H1 (cell line): ENCODE measurements around the gene COL16A1. TPM values are rescaled to one million over a fixed set of nuclear protein-coding genes. Genes with fewer than 3 reads are reported as not detected.
A peak's percentile ranks its signal among the peaks of the same experiment; 100 is the strongest.

Source experiments
- CTCF ChIA-PET: fragments of 300-600 bp; sonication (Branson Sonifier 250); formaldehyde crosslinking; loops from one replicate; lab custom pipeline; 2021; ENCODE audit not compliant: partially characterized antibody; lab: Charles Lee
- POLR2A ChIA-PET: fragments of 300-600 bp; sonication (Branson Sonifier 250); formaldehyde crosslinking; loops from one replicate; lab custom pipeline; 2021; ENCODE audit warnings: inconsistent platforms; ENCODE audit not compliant: partially characterized antibody; lab: Charles Lee
- DNase-seq, 2 experiments: peaks; one replicate each; pipeline versions ENCODE4 v3.0.0 to v3.0.0-alpha.2; 2010 to 2022; ENCODE audit warnings: low spot score in 2 of 2, low read depth in 1 of 2, mixed read lengths in 1 of 2
- FAIRE-seq: peaks from 2 replicates; lab custom pipeline; 2011; peaks lifted over from hg19 to GRCh38; lab: Jason Lieb, UNC
- H2AFZ ChIP-seq: 2 replicates; pipeline ENCODE4 v1.8.1; 2012; ENCODE audit warnings: low read length, inconsistent platforms
- H2AK5ac ChIP-seq: 2 replicates; pipeline ENCODE4 v1.6.1; 2013; ENCODE audit warnings: low read depth, low read length
- H2BK120ac ChIP-seq: replicated peaks from 2 replicates; pipeline ENCODE3; 2013; ENCODE audit warnings: low read depth, low read length, inconsistent platforms
- H2BK12ac ChIP-seq: 2 replicates; pipeline ENCODE4 v1.6.1; 2013; ENCODE audit warnings: low read depth, low read length
- H2BK15ac ChIP-seq: 2 replicates; pipeline ENCODE4 v1.6.1; 2013; ENCODE audit warnings: low read length
- H2BK20ac ChIP-seq: 2 replicates; pipeline ENCODE4 v1.6.1; 2013; ENCODE audit warnings: low read length
- H2BK5ac ChIP-seq: 2 replicates; pipeline ENCODE4 v1.6.1; 2013; ENCODE audit warnings: low read depth, low read length
- H3K14ac ChIP-seq: 2 replicates; pipeline ENCODE4 v1.6.1; 2013; ENCODE audit warnings: inconsistent platforms; ENCODE audit not compliant: insufficient read length
- H3K18ac ChIP-seq: 2 replicates; pipeline ENCODE4 v1.6.1; 2013; ENCODE audit warnings: low read length; ENCODE audit errors: extremely low read depth
- H3K23ac ChIP-seq: 2 replicates; pipeline ENCODE4 v1.6.1; 2013; ENCODE audit warnings: inconsistent platforms; ENCODE audit not compliant: insufficient read length
- H3K23me2 ChIP-seq: 2 replicates; pipeline ENCODE4 v1.6.1; 2013; ENCODE audit warnings: low read depth, low read length
- H3K27ac ChIP-seq: 2 replicates; pipeline ENCODE4 v1.6.1; 2011; ENCODE audit warnings: low read depth, low read length, inconsistent platforms
- H3K27me3 ChIP-seq, 4 experiments: replicated peaks in 1 of 4; 1 replicate in 1 of 4; 2 replicates in 3 of 4; pipeline versions ENCODE4 v1.6.1 to v1.8.1; 2011 to 2013; ENCODE audit warnings: low read length in 3 of 4, mild to moderate bottlenecking in 3 of 4, inconsistent platforms in 2 of 4, mixed read lengths in 2 of 4, moderate library complexity in 1 of 4; ENCODE audit not compliant: control insufficient read depth in 3 of 4, insufficient read depth in 3 of 4; ENCODE audit errors: extremely low read depth in 1 of 4
- H3K36me3 ChIP-seq, 4 experiments: 2 replicates each; pipeline versions ENCODE4 v1.6.1 to v1.8.1; 2011 to 2013; ENCODE audit warnings: mild to moderate bottlenecking in 4 of 4, low read length in 3 of 4, moderate library complexity in 2 of 4, control low read depth in 1 of 4, inconsistent platforms in 1 of 4; ENCODE audit not compliant: insufficient read depth in 4 of 4, control insufficient read depth in 2 of 4
- H3K4ac ChIP-seq: replicated peaks from 2 replicates; pipeline ENCODE3; 2013; ENCODE audit warnings: low read length, low read depth, mixed read lengths, inconsistent platforms; ENCODE audit not compliant: insufficient read length
- H3K4me1 ChIP-seq, 4 experiments: replicated peaks in 1 of 4; 1 replicate in 1 of 4; 2 replicates in 3 of 4; pipeline versions ENCODE4 v1.6.1 to v1.8.1; 2011 to 2013; ENCODE audit warnings: low read length in 3 of 4, inconsistent platforms in 2 of 4, mixed read lengths in 1 of 4; ENCODE audit not compliant: insufficient read depth in 4 of 4, control insufficient read depth in 3 of 4
- H3K4me2 ChIP-seq, 2 experiments: 2 replicates each; pipeline versions ENCODE4 v1.6.1 to v1.8.1; 2011 to 2013; ENCODE audit warnings: low read depth in 2 of 2, low read length in 2 of 2, control low read depth in 1 of 2, inconsistent platforms in 1 of 2, mild to moderate bottlenecking in 1 of 2; ENCODE audit not compliant: insufficient read depth in 1 of 2
- H3K4me3 ChIP-seq, 4 experiments: fragments of 200-600, 300-600 bp in 1 of 4; sonication (generic), shearing (Covaris generic), sonication (Bioruptor Twin) in 1 of 4; 2 replicates each; pipeline versions ENCODE4 v1.5.1 to v1.8.1; 2011 to 2016; ENCODE audit warnings: low read length in 4 of 4, low read depth in 3 of 4, control low read depth in 2 of 4, inconsistent platforms in 2 of 4, mild to moderate bottlenecking in 2 of 4, mixed read lengths in 1 of 4, moderate library complexity in 1 of 4; ENCODE audit not compliant: insufficient read depth in 2 of 4; ENCODE audit errors: extremely low read depth in 1 of 4
- H3K56ac ChIP-seq: replicated peaks from 2 replicates; pipeline ENCODE3; 2013; ENCODE audit warnings: low read depth, mild to moderate bottlenecking, mixed read lengths, low read length, inconsistent platforms; ENCODE audit not compliant: insufficient read length
- H3K79me1 ChIP-seq: 2 replicates; pipeline ENCODE4 v1.6.1; 2013; ENCODE audit warnings: low read depth, low read length, control low read depth
- H3K79me2 ChIP-seq, 2 experiments: 2 replicates each; pipeline versions ENCODE4 v1.6.1 to v1.8.1; 2012 to 2013; ENCODE audit warnings: low read length in 2 of 2, mild to moderate bottlenecking in 2 of 2, inconsistent platforms in 1 of 2; ENCODE audit not compliant: insufficient read depth in 2 of 2, control insufficient read depth in 1 of 2
- H3K9ac ChIP-seq, 4 experiments: replicated peaks in 1 of 4; 1 replicate in 1 of 4; 2 replicates in 3 of 4; pipeline versions ENCODE4 v1.6.1 to v1.8.1; 2011 to 2013; ENCODE audit warnings: low read depth in 3 of 4, low read length in 3 of 4, control low read depth in 2 of 4, mild to moderate bottlenecking in 2 of 4, moderate library complexity in 2 of 4, inconsistent platforms in 1 of 4; ENCODE audit errors: extremely low read depth in 1 of 4
- H3K9me3 ChIP-seq, 2 experiments: 2 replicates each; pipeline versions ENCODE4 v1.6.1 to v1.8.1; 2012 to 2013; ENCODE audit warnings: mild to moderate bottlenecking in 2 of 2, moderate library complexity in 2 of 2, control low read depth in 1 of 2, inconsistent platforms in 1 of 2, low read depth in 1 of 2, low read length in 1 of 2, mixed read lengths in 1 of 2; ENCODE audit not compliant: insufficient read depth in 2 of 2
- H4K20me1 ChIP-seq, 2 experiments: replicated peaks in 1 of 2; 2 replicates each; pipeline versions ENCODE3 to v1.8.1; 2011 to 2013; ENCODE audit warnings: inconsistent platforms in 2 of 2, low read length in 2 of 2, mild to moderate bottlenecking in 1 of 2; ENCODE audit not compliant: insufficient read depth in 2 of 2, control insufficient read depth in 1 of 2
- H4K5ac ChIP-seq: 2 replicates; pipeline ENCODE4 v1.6.1; 2013; ENCODE audit warnings: low read length, low read depth, mixed read lengths, inconsistent platforms; ENCODE audit not compliant: insufficient read length
- H4K8ac ChIP-seq: 2 replicates; pipeline ENCODE4 v1.8.0; 2013; ENCODE audit warnings: mild to moderate bottlenecking, moderate library complexity, low read length, inconsistent platforms; ENCODE audit not compliant: insufficient read depth; ENCODE audit errors: extremely low read depth
- H4K91ac ChIP-seq: replicated peaks from 2 replicates; pipeline ENCODE3; 2013; ENCODE audit warnings: low read length, mixed read lengths, inconsistent platforms; ENCODE audit not compliant: insufficient read length
- SAP30 ChIP-seq: fragments of 300-600 bp; sonication (generic); IDR thresholded peaks from 2 replicates; pipeline ENCODE4 v1.7.1; 2012; ENCODE audit warnings: low read length, moderate library complexity, mild to moderate bottlenecking, inconsistent platforms; ENCODE audit not compliant: insufficient read depth, insufficient replicate concordance
- SP2 ChIP-seq: IDR thresholded peaks from 2 replicates; pipeline ENCODE4 v1.6.1; 2012; ENCODE audit warnings: mild to moderate bottlenecking, low read length, inconsistent platforms
- WGBS, 2 experiments: shearing (Covaris generic) in 1 of 2; methylation state at CpG; one replicate each; pipeline versions ENCODE4 v1.1.6 to v1.1.7; 2013 to 2015; ENCODE audit warnings: low lambda C conversion rate in 2 of 2, mixed read lengths in 2 of 2, inconsistent platforms in 1 of 2, low coverage in 1 of 2, missing lambda C conversion rate in 1 of 2; ENCODE audit not compliant: insufficient replicate concordance in 2 of 2, insufficient coverage in 1 of 2, insufficient read length in 1 of 2; ENCODE audit errors: extremely low coverage in 1 of 2, missing lambda C conversion rate in 1 of 2; 5-methylcytosine and 5-hydroxymethylcytosine counted together
- polyA plus RNA-seq, 7 experiments: library from polyadenylated mRNA; depleted of rRNA in 3 of 7; stranded (reverse) in 5 of 7; unstranded in 2 of 7; fragments of >200 nt in 5 of 7; fragments of 200-250 nt in 2 of 7; gene quantifications; 1 replicate in 5 of 7; 2 replicates in 1 of 7; 4 replicates in 1 of 7; pipeline versions ENCODE4 v1.2.1 to v1.2.3, GENCODE V29; 2011 to 2013; ENCODE audit warnings: missing spikeins in 2 of 7, mixed read lengths in 2 of 7
- total RNA-seq: library from RNA; stranded (reverse); fragmentation: NEBNext Ultra II Directional; extraction: Animal tissue kit (Norgen Biotek cat#: 25700); gene quantifications from 2 replicates; pipeline ENCODE4 v1.2.1, GENCODE V29; 2021

Gene COL16A1
- total and polyA plus RNA-seq, 2 of the 8 experiments (the other 6 are each of a cell fraction or from before 2014, with no cell fraction given) = 2.0 to 10.5 TPM

DNA sequence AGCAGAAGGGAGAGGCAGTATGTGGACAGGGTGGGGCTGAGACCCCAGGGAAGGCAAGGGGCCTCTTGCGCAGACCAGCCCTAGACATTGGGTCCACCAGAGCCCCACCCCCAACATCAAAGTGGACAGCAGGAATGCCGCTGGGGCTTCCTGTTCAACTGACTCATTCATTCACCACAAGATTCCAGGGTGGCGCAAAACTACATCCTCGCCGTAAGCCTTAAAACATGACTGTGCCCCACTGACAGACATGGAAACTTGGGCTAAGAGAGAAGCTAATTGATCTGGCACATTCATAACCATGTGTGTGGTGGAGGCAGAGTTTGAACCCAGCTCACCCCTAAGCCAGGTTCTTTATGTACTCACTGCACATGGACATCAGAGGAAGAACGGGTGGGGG, 14.0 kb downstream of the COL16A1 start:
- H4K8ac ChIP-seq = peak overlapping the region; percentile 72; the same call in 1 of the 2 replicates
- no peaks in the 10 kb centered on the region for H3K23me2 ChIP-seq
- H3K9me3 ChIP-seq = no peaks in the 10 kb centered on the region
- no peak overlapping the region for H2BK120ac ChIP-seq
- no peak overlapping the region for H3K4me2 ChIP-seq
- ChIA-PET POLR2A (interaction anchor here (1.0 to 1.4 kb wide), 3 partner anchors 11 to 55 kb away, joined by 3 read pairs; partner anchors contain the start of gene COL16A1), CTCF (interaction anchor here (1.3 to 24.1 kb wide), 6 partner anchors 13 to 125 kb away, joined by 3 to 370 read pairs (median 14); partner anchors contain the start of gene COL16A1)
- 94% methylated on average over 6 of the region's 6 CpGs; no CpG with 5 or more reads in 1 of the 2 experiments for WGBS, 2 experiments
- H3K4ac ChIP-seq = no peak overlapping the region
- DNase-seq (no peak), FAIRE-seq (no peak)
- no peaks in the 10 kb centered on the region for H4K20me1 ChIP-seq
- no peaks in the 10 kb centered on the region for H3K79me1 ChIP-seq
- H3K4me3 ChIP-seq = no peak overlapping the region
- no peak overlapping the region for H3K18ac ChIP-seq
- no peak overlapping the region for H2BK12ac ChIP-seq
- H3K9ac ChIP-seq = no peak overlapping the region
- no peak overlapping the region for H4K91ac ChIP-seq
- H3K27me3 ChIP-seq = no peaks in the 10 kb centered on the region
- H3K27ac ChIP-seq = no peak overlapping the region
- no peak overlapping the region for H3K56ac ChIP-seq
- TF ChIP-seq SP2 (no peak), SAP30 (no peak)
- no peak overlapping the region for H4K5ac ChIP-seq
- no peaks in the 10 kb centered on the region for H3K36me3 ChIP-seq
- no peak overlapping the region for H3K14ac ChIP-seq
- H2BK15ac ChIP-seq = no peak overlapping the region
- peaks cover 0 to 4% (median 0%) of the 10 kb centered on the region in 4 experiments; a peak in 3 of 7 replicates for H3K4me1 ChIP-seq
- H3K79me2 ChIP-seq = no peaks in the 10 kb centered on the region
- no peak overlapping the region for H2AK5ac ChIP-seq
- H3K23ac ChIP-seq = no peak overlapping the region
- H2BK20ac ChIP-seq = no peak overlapping the region
- H2BK5ac ChIP-seq = 0 out of 2 replicates have a peak overlapping the region, but pooled peaks have one; percentile 35
- no peak overlapping the region for H2AFZ ChIP-seq
